Measurements from ENCODE around the gene SYN1.

DNA sequence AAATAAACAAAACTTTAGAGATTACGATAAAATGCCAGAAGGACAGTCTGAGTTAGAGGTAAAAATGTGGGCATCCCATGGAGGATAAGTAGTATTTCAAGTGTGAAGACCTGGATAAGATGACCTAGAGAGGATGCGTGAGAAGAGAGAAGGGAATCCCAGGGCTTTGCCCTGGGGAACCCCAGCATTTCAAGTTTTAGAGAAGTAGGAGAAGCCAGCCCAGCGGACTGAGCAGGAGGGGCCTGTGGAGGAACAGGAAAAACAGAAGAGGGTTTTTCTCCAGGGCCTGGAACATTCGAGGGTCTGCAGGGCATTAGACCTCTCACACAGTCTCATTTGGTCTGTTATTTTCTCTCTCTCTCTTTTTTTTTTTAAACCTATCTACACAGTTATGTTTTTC, 13.0 kb upstream of the SYN1 start:
- TF ChIP-seq, protein P1, sequence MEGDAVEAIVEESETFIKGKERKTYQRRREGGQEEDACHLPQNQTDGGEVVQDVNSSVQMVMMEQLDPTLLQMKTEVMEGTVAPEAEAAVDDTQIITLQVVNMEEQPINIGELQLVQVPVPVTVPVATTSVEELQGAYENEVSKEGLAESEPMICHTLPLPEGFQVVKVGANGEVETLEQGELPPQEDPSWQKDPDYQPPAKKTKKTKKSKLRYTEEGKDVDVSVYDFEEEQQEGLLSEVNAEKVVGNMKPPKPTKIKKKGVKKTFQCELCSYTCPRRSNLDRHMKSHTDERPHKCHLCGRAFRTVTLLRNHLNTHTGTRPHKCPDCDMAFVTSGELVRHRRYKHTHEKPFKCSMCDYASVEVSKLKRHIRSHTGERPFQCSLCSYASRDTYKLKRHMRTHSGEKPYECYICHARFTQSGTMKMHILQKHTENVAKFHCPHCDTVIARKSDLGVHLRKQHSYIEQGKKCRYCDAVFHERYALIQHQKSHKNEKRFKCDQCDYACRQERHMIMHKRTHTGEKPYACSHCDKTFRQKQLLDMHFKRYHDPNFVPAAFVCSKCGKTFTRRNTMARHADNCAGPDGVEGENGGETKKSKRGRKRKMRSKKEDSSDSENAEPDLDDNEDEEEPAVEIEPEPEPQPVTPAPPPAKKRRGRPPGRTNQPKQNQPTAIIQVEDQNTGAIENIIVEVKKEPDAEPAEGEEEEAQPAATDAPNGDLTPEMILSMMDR (IDR thresholded peaks at IDR 0.05) = no peak
- no peak for TF ChIP-seq POLR2AphosphoS5 (IDR thresholded peaks at IDR 0.05)
